CD14-positive monocyte (primary cell): ENCODE data around the gene FEZF1. TPM values are rescaled to one million over a fixed set of nuclear protein-coding genes. Genes with fewer than 3 reads are reported as not detected.

Experiments
- DNase-seq, 3 donors: peaks; one replicate each; pipeline ENCODE4 v3.0.0-alpha.2; 2011 to 2022
- H2AFZ ChIP-seq: 2 replicates; pipeline ENCODE4 v1.6.0; 2012; ENCODE audit warnings: mild to moderate bottlenecking, low read depth, low read length, inconsistent platforms; ENCODE audit not compliant: insufficient read depth, poor library complexity, severe bottlenecking
- H3K27ac ChIP-seq, 2 donors: 1 replicate in 1 of 2; 2 replicates in 1 of 2; pipeline ENCODE4 v1.5.1; 2012 to 2013; ENCODE audit warnings: low read length in 2 of 2, control low read depth in 1 of 2, inconsistent platforms in 1 of 2, low read depth in 1 of 2, mild to moderate bottlenecking in 1 of 2
- H3K27me3 ChIP-seq, 2 donors: one replicate each; pipeline versions ENCODE4 v1.6.0 to v1.6.1; 2011 to 2013; ENCODE audit warnings: low read length in 2 of 2; ENCODE audit not compliant: control insufficient read depth in 2 of 2, insufficient read depth in 2 of 2
- H3K36me3 ChIP-seq, 2 donors: replicated peaks in 1 of 2; 1 replicate in 1 of 2; 2 replicates in 1 of 2; pipeline versions ENCODE4 v1.5.1 to v1.6.1; 2012 to 2013; ENCODE audit warnings: low read length in 2 of 2, control low read depth in 1 of 2, inconsistent platforms in 1 of 2, mild to moderate bottlenecking in 1 of 2; ENCODE audit not compliant: insufficient read depth in 2 of 2, control insufficient read depth in 1 of 2
- H3K4me1 ChIP-seq, 2 donors: 1 replicate in 1 of 2; 2 replicates in 1 of 2; pipeline versions ENCODE4 v1.5.1 to v1.6.1; 2012 to 2013; ENCODE audit warnings: low read length in 2 of 2, control low read depth in 1 of 2, inconsistent platforms in 1 of 2, mild to moderate bottlenecking in 1 of 2, moderate library complexity in 1 of 2; ENCODE audit not compliant: insufficient read depth in 2 of 2, control insufficient read depth in 1 of 2
- H3K4me2 ChIP-seq: replicated peaks from 2 replicates; pipeline ENCODE3; 2012; ENCODE audit warnings: low read length, moderate library complexity, mild to moderate bottlenecking; ENCODE audit not compliant: poor library complexity, severe bottlenecking; ENCODE audit errors: extremely low read depth
- H3K4me3 ChIP-seq, 3 experiments: fragments of 200-600 bp in 1 of 3; sonication (generic) in 1 of 3; replicated peaks in 1 of 3; 1 replicate in 2 of 3; 2 replicates in 1 of 3; pipeline ENCODE4 v1.5.1; 2011 to 2013; ENCODE audit warnings: low read length in 3 of 3, mild to moderate bottlenecking in 3 of 3, control low read depth in 2 of 3, low read depth in 2 of 3, inconsistent platforms in 1 of 3, moderate library complexity in 1 of 3
- H3K79me2 ChIP-seq: 2 replicates; pipeline ENCODE4 v1.6.0; 2012; ENCODE audit warnings: mild to moderate bottlenecking, control low read depth, inconsistent platforms, low read length, moderate library complexity; ENCODE audit not compliant: insufficient read depth
- H3K9ac ChIP-seq: 2 replicates; pipeline ENCODE4 v1.6.0; 2017; ENCODE audit warnings: low read length, mild to moderate bottlenecking; ENCODE audit not compliant: insufficient read depth, poor library complexity, severe bottlenecking
- H3K9me3 ChIP-seq, 2 donors: replicated peaks in 1 of 2; 1 replicate in 1 of 2; 2 replicates in 1 of 2; pipeline versions ENCODE4 v1.5.1 to v1.6.1; 2012 to 2013; ENCODE audit warnings: low read length in 2 of 2, control low read depth in 1 of 2; ENCODE audit not compliant: control insufficient read depth in 1 of 2, insufficient read depth in 1 of 2
- H4K20me1 ChIP-seq: 2 replicates; pipeline ENCODE4 v1.6.0; 2012; ENCODE audit warnings: mild to moderate bottlenecking, low read length, control low read depth, moderate library complexity; ENCODE audit not compliant: insufficient read depth
- H3K27ac Mint-ChIP-seq, 7 donors: one replicate each; pipeline ENCODE4 v1.8.0; 2020; ENCODE audit warnings: mild to moderate bottlenecking in 7 of 7, mixed read lengths in 7 of 7, moderate library complexity in 6 of 7, inconsistent platforms in 2 of 7
- H3K27me3 Mint-ChIP-seq, 3 donors: one replicate each; pipeline ENCODE4 v1.8.0; 2021 to 2022; ENCODE audit warnings: low read depth in 3 of 3, mild to moderate bottlenecking in 3 of 3, mixed read lengths in 3 of 3, moderate library complexity in 3 of 3, inconsistent platforms in 1 of 3
- H3K36me3 Mint-ChIP-seq, 2 donors: one replicate each; pipeline ENCODE4 v1.8.0; 2020; ENCODE audit warnings: mixed read lengths in 2 of 2, inconsistent platforms in 1 of 2, mild to moderate bottlenecking in 1 of 2
- H3K4me1 Mint-ChIP-seq: one replicate; pipeline ENCODE4 v1.8.0; 2020; ENCODE audit warnings: mild to moderate bottlenecking, mixed read lengths
- H3K4me3 Mint-ChIP-seq, 2 donors: one replicate each; pipeline ENCODE4 v1.8.0; 2020; ENCODE audit warnings: mild to moderate bottlenecking in 2 of 2, mixed read lengths in 2 of 2, moderate library complexity in 1 of 2
- H3K9me3 Mint-ChIP-seq, 7 donors: one replicate each; pipeline ENCODE4 v1.8.0; 2020 to 2022; ENCODE audit warnings: mixed read lengths in 7 of 7, mild to moderate bottlenecking in 6 of 7, moderate library complexity in 6 of 7, inconsistent platforms in 2 of 7
- CTCF ChIP-seq: fragments of 200-600 bp; IDR thresholded peaks from one replicate; pipeline ENCODE4 v1.8.0; 2022; ENCODE audit warnings: antibody characterized with exemption, mild to moderate bottlenecking
- WGBS: methylation state at CpG from one replicate; pipeline ENCODE4 v1.1.5; 2013; ENCODE audit warnings: missing lambda C conversion rate; ENCODE audit not compliant: insufficient coverage; 5-methylcytosine and 5-hydroxymethylcytosine counted together
- intact Hi-C, 2 donors: fragments of 100-400 bp; cut with micrococcal nuclease; formaldehyde crosslinking; loops; one replicate each; pipeline versions ENCODE4 v1.15.0 to v1.15.1; 2023
- polyA plus RNA-seq, 3 donors: library from polyadenylated mRNA; depleted of rRNA in 1 of 3; unstranded in 2 of 3; stranded (reverse) in 1 of 3; fragments of 300-500 nt in 2 of 3; fragments of >200 nt in 1 of 3; fragmentation: Illumina TruSeq in 2 of 3; gene quantifications; 1 replicate in 2 of 3; 2 replicates in 1 of 3; pipeline ENCODE4 v1.2.3, GENCODE V29; 2012 to 2021

Gene FEZF1
- polyA plus RNA-seq, 3 donors: not detected

- H3K27me3 Mint-ChIP-seq: peaks cover 90 to 97% (median 95%) of the 10 kb centered on the region in 3 donors
- H4K20me1 ChIP-seq: no peaks in the 10 kb centered on the region
- no peaks in the 10 kb centered on the region for H3K4me1 Mint-ChIP-seq
- H3K4me3 ChIP-seq: no peak overlapping the region
- H3K4me3 Mint-ChIP-seq: peak overlapping the region in 1 of 2 donors; percentile 77
- no peak overlapping the region for H3K27ac ChIP-seq
- H3K4me2 ChIP-seq: no peak overlapping the region
- intact Hi-C loops: no loop called here
- TF ChIP-seq CTCF: no peak
- no peak overlapping the region for H2AFZ ChIP-seq
- no peak for DNase-seq
- H3K9ac ChIP-seq: no peak overlapping the region
- H3K27me3 ChIP-seq: peaks cover 76 to 99% of the 10 kb centered on the region in 2 donors
- no peaks in the 10 kb centered on the region for H3K36me3 ChIP-seq
- no peaks in the 10 kb centered on the region for H3K79me2 ChIP-seq
- H3K27ac Mint-ChIP-seq: no peak overlapping the region
- peaks cover 0 to 56% of the 10 kb centered on the region in 2 donors for H3K9me3 ChIP-seq
- H3K4me1 ChIP-seq: no peaks in the 10 kb centered on the region
- H3K36me3 Mint-ChIP-seq: peaks cover 0 to 3% of the 10 kb centered on the region in 2 donors
- H3K9me3 Mint-ChIP-seq: peaks cover 4 to 47% (median 33%) of the 10 kb centered on the region in 7 donors
- 0% methylated on average over 4 of the region's 16 CpGs for WGBS
Measured at GRCh38 chr7:122302761-122303530, 1.6 kb downstream of the FEZF1 start.

DNA sequence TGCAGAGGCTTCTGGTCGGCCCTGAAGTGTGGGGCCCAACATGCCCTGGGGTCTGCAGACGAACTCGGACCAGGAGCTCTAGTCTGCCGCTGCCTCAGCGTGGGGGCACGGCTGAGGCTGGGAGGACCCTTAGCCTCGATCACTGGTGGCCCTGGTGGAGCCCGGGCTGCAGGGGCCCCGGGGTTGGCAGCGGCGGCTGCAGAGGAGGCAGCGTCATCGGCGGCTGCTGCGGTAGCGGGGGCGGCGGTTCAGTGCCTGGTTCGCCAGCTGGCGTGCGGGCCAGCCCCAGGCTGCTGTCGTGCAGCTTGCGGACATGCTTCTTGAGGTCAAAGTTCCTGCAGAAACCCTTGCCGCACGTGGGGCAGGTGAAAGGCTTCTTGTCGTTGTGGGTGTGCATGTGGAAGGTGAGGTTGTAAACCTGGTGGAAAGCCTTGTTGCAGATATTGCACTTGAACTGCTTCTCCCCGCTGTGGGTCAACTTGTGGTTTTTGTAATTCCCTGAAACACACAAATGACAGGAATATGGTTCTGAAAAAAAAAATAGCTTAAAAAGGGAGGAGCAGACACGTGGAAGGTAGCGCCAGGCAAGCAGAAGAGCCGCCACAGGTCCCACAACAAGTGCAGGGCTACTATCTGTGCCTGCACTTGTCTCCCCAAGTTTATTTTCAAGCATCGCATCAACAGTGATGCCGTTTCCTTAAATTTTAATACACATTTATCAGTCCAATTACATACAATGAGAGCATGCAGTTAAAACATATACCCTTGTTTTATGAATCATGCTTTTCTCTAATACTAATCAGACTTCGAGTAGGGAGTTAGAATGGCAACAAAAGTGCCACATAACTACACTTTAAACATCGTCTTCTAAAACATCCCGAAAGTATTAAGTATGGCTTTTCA lies 2.4 kb downstream of the FEZF1 start:
- no peak for DNase-seq
- H3K27ac ChIP-seq: no peak overlapping the region
- no peaks in the 10 kb centered on the region for H3K4me1 ChIP-seq
- WGBS: 8% methylated on average over 31 of the region's 35 CpGs
- peaks cover 4 to 47% (median 32%) of the 10 kb centered on the region in 7 donors for H3K9me3 Mint-ChIP-seq
- H3K36me3 ChIP-seq: no peaks in the 10 kb centered on the region
- no peaks in the 10 kb centered on the region for H3K4me1 Mint-ChIP-seq
- no peak for TF ChIP-seq CTCF
- H3K27ac Mint-ChIP-seq: no peak overlapping the region
- no peak overlapping the region for H2AFZ ChIP-seq
- H3K4me2 ChIP-seq: no peak overlapping the region
- H3K27me3 ChIP-seq: peaks cover 71 to 94% of the 10 kb centered on the region in 2 donors
- peaks cover 83 to 92% (median 91%) of the 10 kb centered on the region in 3 donors for H3K27me3 Mint-ChIP-seq
- peaks cover 0 to 3% of the 10 kb centered on the region in 2 donors for H3K36me3 Mint-ChIP-seq
- peaks cover 0 to 53% of the 10 kb centered on the region in 2 donors for H3K9me3 ChIP-seq
- no peak overlapping the region for H3K4me3 ChIP-seq
- no peaks in the 10 kb centered on the region for H4K20me1 ChIP-seq
- no peak overlapping the region for H3K9ac ChIP-seq
- H3K4me3 Mint-ChIP-seq: peak overlapping the region in 1 of 2 donors; percentile 77
- no peaks in the 10 kb centered on the region for H3K79me2 ChIP-seq
- intact Hi-C loops: no loop called here
